ENCODE results near the gene HUS1B.

HUS1B gene

DNA sequence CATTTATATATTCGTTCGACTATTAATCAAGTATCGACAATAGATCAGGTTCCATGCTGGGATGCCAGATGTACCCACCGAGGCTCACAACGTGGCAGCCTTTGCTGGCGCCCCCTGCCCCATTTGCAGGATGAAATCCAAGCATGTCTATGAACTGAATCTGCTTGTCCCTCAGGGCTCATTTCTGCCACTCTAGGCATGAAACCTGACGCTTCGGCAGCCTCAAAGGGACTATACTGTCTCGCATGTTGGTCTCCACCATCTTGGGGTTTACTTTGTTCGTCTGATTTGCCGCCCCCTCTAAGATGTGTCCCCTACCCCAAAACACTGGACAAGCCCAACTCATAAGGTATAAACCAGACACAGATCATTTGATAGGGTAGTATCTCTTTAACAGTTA lies 36.7 kb downstream of the HUS1B start:
- no peak for DNase-seq

GRCh38 chr6:617456-618100 lies 39.3 kb downstream of the HUS1B start:
- no peak for DNase-seq

- no peak for DNase-seq
Observed at GRCh38 chr6:613981-614380, 42.9 kb downstream of the HUS1B start.

DNA sequence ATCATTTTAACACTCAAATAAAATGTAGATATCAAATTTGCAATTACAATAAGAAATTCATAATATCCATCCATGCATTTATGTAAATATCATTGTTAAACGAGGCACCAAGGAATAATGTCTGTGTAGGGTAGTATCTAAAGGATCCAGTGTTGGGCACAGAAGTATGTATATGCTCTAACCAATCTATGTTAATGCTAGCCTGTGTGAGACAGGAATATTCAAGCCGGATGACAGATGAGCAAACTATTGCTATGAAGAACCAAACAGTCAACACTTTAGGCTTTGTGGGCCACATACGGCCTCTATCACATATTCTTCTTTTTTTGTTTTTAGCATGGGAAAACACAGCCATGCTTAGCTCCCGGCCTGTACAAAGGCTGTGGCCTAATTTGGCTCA lies 45.0 kb downstream of the HUS1B start:
- no peak for DNase-seq

GRCh38 chr6:610882-611281 lies 46.0 kb downstream of the HUS1B start:
- no peak for DNase-seq

DNA sequence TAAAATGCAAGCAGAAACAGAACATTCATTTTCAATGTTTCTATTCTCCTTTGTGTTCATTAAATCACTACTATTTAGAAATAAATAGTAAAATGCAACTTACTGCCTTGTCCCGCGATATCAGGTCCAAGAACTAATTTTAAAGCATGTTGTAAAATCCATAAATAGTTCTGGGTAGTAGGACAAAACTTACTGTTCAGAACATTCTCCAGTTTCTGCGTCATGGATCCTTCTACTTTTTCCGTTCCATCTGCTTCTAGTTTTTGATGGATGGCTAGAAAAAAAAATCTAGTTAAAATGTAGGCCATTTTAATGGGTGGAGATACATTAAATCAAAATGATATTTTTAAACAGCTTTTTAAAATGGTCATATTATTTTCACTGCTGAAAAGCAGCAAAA lies 47.0 kb downstream of the HUS1B start:
- no peak for DNase-seq

DNA sequence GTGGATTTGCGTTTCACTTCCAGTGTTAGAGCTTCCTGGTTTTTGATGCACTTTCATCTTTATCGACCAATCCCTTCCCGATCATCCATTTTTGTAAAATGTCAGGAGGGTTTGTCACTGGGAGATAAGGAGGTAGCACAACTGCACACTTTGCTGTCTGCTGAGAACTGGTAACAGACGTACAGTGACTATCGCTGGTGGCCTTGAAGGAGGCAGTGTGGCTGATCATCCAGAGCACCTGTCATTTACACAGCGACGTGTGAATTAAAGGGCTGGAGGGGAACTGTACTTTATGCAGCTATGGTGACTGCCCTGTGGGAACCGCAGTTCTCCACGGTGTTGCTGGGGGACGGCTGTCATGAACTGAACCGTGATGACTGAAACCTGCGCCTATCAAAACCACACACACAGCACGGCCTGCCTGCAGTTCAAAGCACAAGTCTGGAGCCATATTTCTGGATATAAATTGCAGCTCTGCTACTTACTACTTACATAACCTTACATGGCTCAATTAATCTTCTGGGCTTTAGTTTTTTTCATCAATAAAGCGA lies 50.0 kb downstream of the HUS1B start:
- no peak for DNase-seq

Measured in NCI-H524 treated with DMSO at 0.1 percent for 48 hours (cell line).